HEK293T (cell line): ENCODE data around the gene FN3KRP.

Source experiments
- CTCF ChIA-PET: fragments of 350-600 bp; formaldehyde crosslinking; extraction: SDS; loops from one replicate; lab custom pipeline; 2021; ENCODE audit warnings: antibody characterized with exemption, inconsistent platforms; lab: Yijun Ruan, JAX
- POLR2A ChIA-PET: fragments of 350-600 bp; formaldehyde crosslinking; extraction: SDS; loops from one replicate; lab custom pipeline; 2020; ENCODE audit warnings: antibody characterized with exemption, inconsistent platforms; lab: Yijun Ruan, JAX
- DNase-seq: peaks from one replicate; pipeline ENCODE4 v3.0.0; 2012; ENCODE audit warnings: mixed read lengths; ENCODE audit errors: extremely low spot score
- ARNT ChIP-seq: fragments of 450-650 bp; IDR thresholded peaks from 2 replicates; pipeline ENCODE4 v1.6.1; 2017; ENCODE audit warnings: mild to moderate bottlenecking
- BHLHE40 ChIP-seq: fragments of 450-650 bp; IDR thresholded peaks from 2 replicates; pipeline ENCODE4 v1.6.1; 2016; ENCODE audit warnings: mild to moderate bottlenecking, moderate library complexity, borderline replicate concordance
- CTBP1 ChIP-seq: fragments of 450-650 bp; IDR thresholded peaks from 2 replicates; pipeline ENCODE4 v1.6.1; 2016; ENCODE audit warnings: borderline replicate concordance
- ELF4 ChIP-seq: fragments of 450-650 bp; IDR thresholded peaks from 2 replicates; pipeline ENCODE4 v1.6.1; 2017; ENCODE audit warnings: antibody characterized with exemption
- FOXA1 ChIP-seq: fragments of 450-650 bp; IDR thresholded peaks from 2 replicates; pipeline ENCODE4 v1.6.1; 2016; ENCODE audit warnings: mild to moderate bottlenecking
- FOXK2 ChIP-seq: fragments of 450-650 bp; IDR thresholded peaks from 2 replicates; pipeline ENCODE4 v1.6.1; 2016; ENCODE audit warnings: mild to moderate bottlenecking
- FOXM1 ChIP-seq: fragments of 450-650 bp; IDR thresholded peaks from 2 replicates; pipeline ENCODE4 v1.6.1; 2017; ENCODE audit warnings: mild to moderate bottlenecking, borderline replicate concordance
- HDGF ChIP-seq: fragments of 450-650 bp; IDR thresholded peaks from 2 replicates; pipeline ENCODE4 v1.6.1; 2017; ENCODE audit warnings: antibody characterized with exemption, borderline replicate concordance
- L3MBTL2 ChIP-seq: fragments of 450-650 bp; conservative IDR thresholded peaks from 2 replicates; pipeline ENCODE4 v1.6.1; 2016; ENCODE audit warnings: mild to moderate bottlenecking
- LEF1 ChIP-seq: fragments of 450-650 bp; IDR thresholded peaks from 2 replicates; pipeline ENCODE4 v1.6.1; 2017; ENCODE audit warnings: mild to moderate bottlenecking, borderline replicate concordance
- NFRKB ChIP-seq: fragments of 450-650 bp; IDR thresholded peaks from 2 replicates; pipeline ENCODE4 v1.6.1; 2016; ENCODE audit warnings: mild to moderate bottlenecking, moderate library complexity
- SP1 ChIP-seq: fragments of 450-650 bp; IDR thresholded peaks from 2 replicates; pipeline ENCODE4 v1.6.1; 2017
- SUZ12 ChIP-seq: fragments of 450-650 bp; IDR thresholded peaks from 2 replicates; pipeline ENCODE4 v1.6.1; 2016; ENCODE audit warnings: mild to moderate bottlenecking
- TARDBP ChIP-seq: fragments of 450-650 bp; IDR thresholded peaks from 2 replicates; pipeline ENCODE4 v1.6.1; 2016
- ZNF384 ChIP-seq: fragments of 450-650 bp; IDR thresholded peaks from 2 replicates; pipeline ENCODE4 v1.6.1; 2016
- TF ChIP-seq, protein P1 (sequence below): fragments of 450-650 bp; IDR thresholded peaks from 2 replicates; pipeline ENCODE4 v1.6.1; 2016

Gene FN3KRP

GRCh38 chr17:82670661-82671450 lies 45.6 kb upstream of the FN3KRP start:
- DNase-seq, result no peak
- POLR2A ChIA-PET, result interaction anchor here (0.9 kb wide), 1 partner anchor 45 kb away, joined by 3 read pairs; the partner anchor contains the start of gene FN3KRP
- TF ChIP-seq BHLHE40 (no peak), L3MBTL2 (no peak), ARNT (no peak), TARDBP (no peak), SP1 (no peak), ZNF384 (no peak), ELF4 (no peak), FOXK2 (no peak), FOXM1 (no peak), NFRKB (no peak), CTBP1 (no peak), HDGF (no peak), SUZ12 (no peak)
- CTCF ChIA-PET, result no interaction called here

GRCh38 chr17:82674656-82675475 lies 41.6 kb upstream of the FN3KRP start:
- TF ChIP-seq NFRKB (no peak), ELF4 (no peak), BHLHE40 (no peak), ZNF384 (no peak), L3MBTL2 (no peak), CTBP1 (no peak), FOXK2 (no peak), LEF1 (no peak), FOXM1 (no peak), FOXA1 (no peak), SUZ12 (no peak), SP1 (no peak), HDGF (no peak), TARDBP (no peak), ARNT (no peak)
- TF ChIP-seq, protein P1, sequence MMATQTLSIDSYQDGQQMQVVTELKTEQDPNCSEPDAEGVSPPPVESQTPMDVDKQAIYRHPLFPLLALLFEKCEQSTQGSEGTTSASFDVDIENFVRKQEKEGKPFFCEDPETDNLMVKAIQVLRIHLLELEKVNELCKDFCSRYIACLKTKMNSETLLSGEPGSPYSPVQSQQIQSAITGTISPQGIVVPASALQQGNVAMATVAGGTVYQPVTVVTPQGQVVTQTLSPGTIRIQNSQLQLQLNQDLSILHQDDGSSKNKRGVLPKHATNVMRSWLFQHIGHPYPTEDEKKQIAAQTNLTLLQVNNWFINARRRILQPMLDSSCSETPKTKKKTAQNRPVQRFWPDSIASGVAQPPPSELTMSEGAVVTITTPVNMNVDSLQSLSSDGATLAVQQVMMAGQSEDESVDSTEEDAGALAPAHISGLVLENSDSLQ, result no peak
- no peak for DNase-seq
- ChIA-PET CTCF (no interaction called here), POLR2A (no interaction called here)

DNA sequence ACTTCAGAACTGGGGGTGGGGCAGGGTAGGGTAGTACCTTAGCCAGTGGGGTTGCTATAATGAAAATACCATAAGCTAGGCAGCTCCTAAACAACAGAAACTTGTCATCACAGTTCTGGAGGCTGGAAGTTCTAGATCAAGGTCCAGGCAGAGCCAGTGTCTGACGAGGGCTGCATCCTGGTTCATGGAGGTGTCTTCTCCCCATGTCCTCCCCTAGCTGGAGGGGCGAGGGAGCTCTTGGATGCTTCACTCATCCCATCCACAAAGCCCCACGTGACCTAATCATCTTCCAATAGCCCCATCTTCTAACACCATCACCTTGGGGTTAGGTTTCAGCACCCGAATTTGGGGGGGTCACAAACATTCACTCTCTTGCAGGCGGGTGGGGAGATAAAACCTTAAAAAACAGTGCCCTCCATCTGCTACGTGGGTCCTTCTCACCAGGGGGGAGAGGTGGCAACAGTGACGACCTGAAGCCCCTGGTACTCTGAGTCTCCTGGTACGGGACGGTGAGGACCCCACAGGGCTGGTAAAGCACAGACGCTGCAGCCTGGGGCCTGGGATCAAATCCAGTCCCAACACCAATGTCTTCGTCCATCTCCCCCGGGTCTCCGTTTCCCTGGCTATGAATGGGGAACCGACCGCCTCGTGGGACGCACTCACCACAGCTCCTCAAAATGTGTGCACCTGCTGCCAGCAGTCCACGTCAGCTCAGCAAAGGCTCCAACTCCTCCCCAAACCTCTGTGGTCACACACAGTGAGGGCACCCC lies 40.8 kb upstream of the FN3KRP start:
- TF ChIP-seq BHLHE40 (no peak), FOXM1 (no peak)
- POLR2A ChIA-PET, result no interaction called here
- DNase-seq, result no peak
- CTCF ChIA-PET, result interaction anchor here (0.6 kb wide), 1 partner anchor 1362 kb away, joined by 3 read pairs; no protein-coding TSS in a partner anchor

DNA sequence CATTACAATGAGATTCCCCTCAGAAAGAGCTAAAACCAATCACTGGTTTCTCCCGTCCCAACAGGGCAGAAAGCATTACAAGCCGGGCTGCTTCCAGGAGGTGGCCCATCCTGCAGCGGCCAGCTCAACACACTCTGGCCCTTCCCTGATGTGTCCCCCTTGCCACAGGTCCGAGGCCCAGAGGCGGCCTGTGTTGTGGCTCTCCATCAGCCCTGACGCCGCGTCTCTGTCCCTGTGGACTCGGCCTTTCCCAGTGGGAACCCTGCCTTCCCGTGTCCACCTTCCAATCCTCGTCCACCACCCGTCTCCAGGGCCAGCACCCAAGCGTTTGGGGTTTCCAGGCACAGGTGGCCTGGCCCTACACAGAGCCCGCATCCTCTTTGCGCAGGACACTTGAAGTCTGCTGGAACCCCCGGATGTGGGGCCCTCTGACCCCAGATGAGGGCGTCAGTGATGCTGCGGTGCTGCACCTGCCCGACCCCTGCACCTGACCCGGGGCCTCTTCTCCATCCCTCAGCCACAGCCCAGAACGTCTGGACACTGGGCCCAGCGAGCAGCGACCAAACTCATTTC lies 39.1 kb upstream of the FN3KRP start:
- TF ChIP-seq SP1 (no peak), FOXM1 (no peak), HDGF (no peak), CTBP1 (no peak), LEF1 (no peak), ZNF384 (no peak), BHLHE40 (no peak), ARNT (no peak), FOXA1 (no peak), NFRKB (no peak), TARDBP (no peak), ELF4 (no peak)
- CTCF ChIA-PET, result no interaction called here
- DNase-seq, result no peak
- POLR2A ChIA-PET, result interaction anchor here (0.7 kb wide), 1 partner anchor 40 kb away, joined by 4 read pairs; no protein-coding TSS in a partner anchor

GRCh38 chr17:82678265-82678891 lies 38.1 kb upstream of the FN3KRP start:
- POLR2A ChIA-PET, result no interaction called here
- DNase-seq, result no peak
- no peak for TF ChIP-seq HDGF
- TF ChIP-seq ZNF384, result no peak
- TF ChIP-seq L3MBTL2, result no peak
- no peak for TF ChIP-seq SP1
- TF ChIP-seq FOXK2, result no peak
- no peak for TF ChIP-seq LEF1
- no peak for TF ChIP-seq ARNT
- TF ChIP-seq FOXA1, result no peak
- TF ChIP-seq CTBP1, result no peak
- TF ChIP-seq SUZ12, result no peak
- TF ChIP-seq TARDBP, result no peak
- no peak for TF ChIP-seq ELF4
- no peak for TF ChIP-seq BHLHE40
- TF ChIP-seq, protein P1, result no peak
- no peak for TF ChIP-seq NFRKB
- TF ChIP-seq FOXM1, result no peak
- CTCF ChIA-PET, result no interaction called here
